GM10248 (cell line): Measurements from ENCODE around the gene SECISBP2.

Source experiments
- CTCF ChIA-PET: fragments of 300-600 bp; sonication (Branson Sonifier 250); formaldehyde crosslinking; extraction: SDS; loops from one replicate; lab custom pipeline; 2021; ENCODE audit warnings: antibody characterized with exemption; lab: Yijun Ruan, JAX
- POLR2A ChIA-PET: fragments of 350-650 bp; sonication (Branson Sonifier 250); formaldehyde crosslinking; extraction: SDS; loops from one replicate; lab custom pipeline; 2020; ENCODE audit warnings: antibody characterized with exemption; lab: Yijun Ruan, JAX
- DNase-seq: peaks from one replicate; pipeline ENCODE4 v3.0.0; 2012; ENCODE audit errors: extremely low spot score
- CTCF ChIP-seq: IDR thresholded peaks from 2 replicates; pipeline ENCODE4 v1.5.1; 2012; ENCODE audit warnings: mild to moderate bottlenecking, low read depth; ENCODE audit errors: extremely low read depth, missing control alignments, control extremely low read depth

The SECISBP2 gene

GRCh38 chr9:89345476-89345875, 27.2 kb downstream of the SECISBP2 start:
- CTCF ChIA-PET = interaction anchor here (5.3 kb wide), 1 partner anchor 12 kb away, joined by 22 read pairs; no protein-coding TSS in a partner anchor
- POLR2A ChIA-PET = no interaction called here
- TF ChIP-seq CTCF = no peak
- no peak for DNase-seq

DNA sequence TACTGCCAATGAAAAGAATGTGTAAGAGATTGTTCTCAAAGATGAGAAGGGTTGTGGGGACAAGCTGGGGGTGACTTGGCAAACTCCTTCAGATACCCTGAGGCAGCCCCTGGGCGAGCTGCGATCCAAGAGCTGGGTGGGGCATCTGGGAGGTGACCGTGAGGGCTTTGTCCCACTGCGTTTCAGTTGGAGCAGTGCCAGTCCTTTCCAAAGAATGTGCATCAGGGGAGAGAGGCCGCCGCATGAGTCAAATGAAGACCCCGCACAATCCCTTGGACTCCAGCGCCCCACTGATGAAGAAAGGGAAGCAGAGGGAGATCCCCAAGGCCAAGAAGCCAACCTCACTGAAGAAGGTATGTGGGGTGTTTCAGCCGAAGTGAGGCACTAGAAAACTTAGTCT, 28.4 kb downstream of the SECISBP2 start:
- DNase-seq = no peak
- no peak for TF ChIP-seq CTCF
- POLR2A ChIA-PET = no interaction called here
- CTCF ChIA-PET = interaction anchor here (5.3 kb wide), 1 partner anchor 11 kb away, joined by 22 read pairs; no protein-coding TSS in a partner anchor

- ChIA-PET CTCF (interaction anchor here (0.8 to 5.3 kb wide), 6 partner anchors 10 to 29 kb away, joined by 3 to 22 read pairs (median 4); partner anchors contain the start of gene SECISBP2), POLR2A (interaction anchor here (0.7 kb wide), 1 partner anchor 15 kb away, joined by 8 read pairs; no protein-coding TSS in a partner anchor)
- no peak for TF ChIP-seq CTCF
- DNase-seq = no peak
Observed at GRCh38 chr9:89347651-89348050, 29.4 kb downstream of the SECISBP2 start.

DNA sequence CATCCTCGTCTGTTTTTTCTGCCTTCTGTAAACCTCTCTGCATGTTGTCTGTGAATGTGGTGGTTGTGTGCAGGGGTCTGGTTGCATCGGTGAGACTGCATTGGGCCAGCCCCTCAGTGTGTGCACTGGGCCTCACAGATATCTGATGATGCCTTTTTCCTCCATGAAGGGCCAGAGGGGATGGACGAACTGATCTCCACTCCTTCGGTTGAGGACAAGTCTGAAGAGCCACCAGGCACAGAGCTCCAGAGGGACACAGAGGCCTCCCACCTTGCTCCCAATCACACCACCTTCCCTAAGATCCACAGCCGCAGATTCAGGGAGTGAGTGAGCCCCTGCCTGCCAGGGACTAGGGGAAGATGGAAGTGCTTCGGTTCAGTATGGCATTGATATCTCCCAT, 31.3 kb downstream of the SECISBP2 start:
- no peak for TF ChIP-seq CTCF
- ChIA-PET POLR2A (no interaction called here), CTCF (interaction anchor here (0.9 to 5.3 kb wide), 4 partner anchors 8 to 199 kb away, joined by 3 to 22 read pairs (median 7); no protein-coding TSS in a partner anchor)
- no peak for DNase-seq

GRCh38 chr9:89350988-89351557, 32.8 kb downstream of the SECISBP2 start:
- DNase-seq = no peak
- CTCF ChIA-PET = interaction anchor here (1.0 to 1.5 kb wide), 4 partner anchors 8 to 33 kb away, joined by 3 to 5 read pairs (median 4); partner anchors contain the start of gene SECISBP2
- TF ChIP-seq CTCF = no peak
- POLR2A ChIA-PET = no interaction called here

- POLR2A ChIA-PET = no interaction called here
- no peak for DNase-seq
- TF ChIP-seq CTCF = no peak
Observed at GRCh38 chr9:89351584-89352300, 33.4 kb downstream of the SECISBP2 start.

More at GRCh38 chr9:89351584-89352300, 33.4 kb downstream of the SECISBP2 start:
- CTCF ChIA-PET = interaction anchor here (1.0 to 1.5 kb wide), 5 partner anchors 9 to 197 kb away, joined by 3 to 5 read pairs (median 4); partner anchors contain the start of gene SECISBP2
